C4-2B (cell line): Measurements from ENCODE around the gene STMP1.

Source experiments
- ZFX ChIP-seq: fragments of 450-650 bp; IDR thresholded peaks from 2 replicates; pipeline ENCODE4 v1.6.1; 2017
- TF ChIP-seq, protein P1 (sequence below): fragments of 450-650 bp; conservative IDR thresholded peaks from 2 replicates; pipeline ENCODE4 v1.5.1; 2017; ENCODE audit warnings: mild to moderate bottlenecking

DNA sequence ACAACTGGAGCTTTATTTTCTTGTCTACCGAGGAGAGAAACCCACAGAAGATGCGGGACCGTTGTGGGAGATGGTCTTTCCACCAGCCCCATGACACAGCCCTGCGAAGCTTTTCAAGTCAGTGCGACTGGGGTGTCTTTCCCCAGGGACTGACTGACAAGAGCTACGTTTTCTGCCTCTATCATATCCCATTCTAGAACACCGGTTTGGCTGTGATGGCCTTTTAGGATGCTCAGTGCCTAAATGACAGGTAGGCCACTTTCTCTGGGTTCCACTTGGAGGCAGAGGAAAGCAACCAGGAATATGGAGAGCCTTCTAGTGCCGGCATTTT lies 48.8 kb downstream of the STMP1 start:
- TF ChIP-seq, protein P1, sequence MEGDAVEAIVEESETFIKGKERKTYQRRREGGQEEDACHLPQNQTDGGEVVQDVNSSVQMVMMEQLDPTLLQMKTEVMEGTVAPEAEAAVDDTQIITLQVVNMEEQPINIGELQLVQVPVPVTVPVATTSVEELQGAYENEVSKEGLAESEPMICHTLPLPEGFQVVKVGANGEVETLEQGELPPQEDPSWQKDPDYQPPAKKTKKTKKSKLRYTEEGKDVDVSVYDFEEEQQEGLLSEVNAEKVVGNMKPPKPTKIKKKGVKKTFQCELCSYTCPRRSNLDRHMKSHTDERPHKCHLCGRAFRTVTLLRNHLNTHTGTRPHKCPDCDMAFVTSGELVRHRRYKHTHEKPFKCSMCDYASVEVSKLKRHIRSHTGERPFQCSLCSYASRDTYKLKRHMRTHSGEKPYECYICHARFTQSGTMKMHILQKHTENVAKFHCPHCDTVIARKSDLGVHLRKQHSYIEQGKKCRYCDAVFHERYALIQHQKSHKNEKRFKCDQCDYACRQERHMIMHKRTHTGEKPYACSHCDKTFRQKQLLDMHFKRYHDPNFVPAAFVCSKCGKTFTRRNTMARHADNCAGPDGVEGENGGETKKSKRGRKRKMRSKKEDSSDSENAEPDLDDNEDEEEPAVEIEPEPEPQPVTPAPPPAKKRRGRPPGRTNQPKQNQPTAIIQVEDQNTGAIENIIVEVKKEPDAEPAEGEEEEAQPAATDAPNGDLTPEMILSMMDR: peak; percentile 57
- TF ChIP-seq ZFX: no peak
